NCI-H146 treated with DMSO at 0.1 percent for 48 hours (cell line): ENCODE results near the gene SRSF11.

ENCODE experiments used
- DNase-seq: peaks from one replicate; lab custom pipeline; 2025; ENCODE audit not compliant: unreplicated experiment; lab: John Stamatoyannopoulos, UW

The SRSF11 gene

DNA sequence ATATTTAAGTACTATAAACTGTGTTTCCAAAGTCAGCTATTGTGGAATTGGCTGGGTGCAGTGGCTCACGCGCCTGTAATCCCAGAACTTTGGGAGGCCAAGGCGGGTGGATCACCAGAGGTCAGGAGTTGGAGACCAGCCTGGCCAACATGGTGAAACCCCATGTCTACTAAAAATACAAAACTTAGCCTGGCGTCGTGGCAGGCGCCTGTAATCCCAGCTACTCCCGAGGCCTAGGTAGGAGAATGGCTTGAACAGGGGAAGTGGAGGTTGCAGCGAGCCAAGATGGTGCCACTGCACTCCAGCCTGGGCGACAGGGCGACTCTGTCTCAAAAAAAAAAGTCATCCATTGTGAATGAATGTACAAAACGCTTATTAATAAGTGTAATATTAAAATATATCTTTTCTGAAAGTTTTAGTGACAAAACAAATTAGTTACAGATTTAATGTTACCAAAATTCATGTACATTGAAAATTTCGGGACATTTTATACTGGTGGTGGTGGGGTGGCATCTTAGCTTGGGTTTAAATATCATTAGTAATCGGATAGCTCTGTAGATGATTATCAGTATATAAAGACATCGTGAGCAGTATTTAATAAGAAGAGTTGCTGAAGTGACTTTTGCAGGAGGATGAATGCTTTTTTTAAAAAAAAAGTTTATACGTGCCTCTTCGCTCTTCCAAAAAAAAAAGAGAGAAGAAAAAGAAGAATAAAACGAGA, 503 bp upstream of the SRSF11 start:
- DNase-seq, result no peak

DNA sequence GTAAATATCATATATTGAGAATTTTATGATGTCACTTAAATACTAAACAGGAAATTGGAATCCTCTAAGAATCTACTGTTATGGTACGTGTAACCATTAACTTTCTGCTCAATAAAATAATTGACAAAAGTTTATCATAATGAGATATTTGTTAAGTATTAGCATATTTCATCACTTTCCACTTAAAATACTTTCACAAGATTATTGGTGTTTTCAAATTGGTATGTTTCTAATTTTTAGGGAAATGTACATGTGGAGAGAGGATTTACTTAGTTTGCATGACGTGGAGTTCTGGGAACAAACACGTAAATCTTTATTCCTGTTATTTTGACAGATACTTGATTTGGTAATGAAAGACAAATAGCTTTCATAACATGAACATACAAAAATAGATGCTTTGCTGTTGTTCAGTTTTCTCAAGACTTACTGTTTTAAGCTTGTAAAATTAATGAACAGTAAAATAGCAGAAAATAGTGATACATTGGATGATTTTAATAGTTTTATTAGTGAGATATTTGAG, 1.6 kb downstream of the SRSF11 start:
- DNase-seq, result no peak

DNA sequence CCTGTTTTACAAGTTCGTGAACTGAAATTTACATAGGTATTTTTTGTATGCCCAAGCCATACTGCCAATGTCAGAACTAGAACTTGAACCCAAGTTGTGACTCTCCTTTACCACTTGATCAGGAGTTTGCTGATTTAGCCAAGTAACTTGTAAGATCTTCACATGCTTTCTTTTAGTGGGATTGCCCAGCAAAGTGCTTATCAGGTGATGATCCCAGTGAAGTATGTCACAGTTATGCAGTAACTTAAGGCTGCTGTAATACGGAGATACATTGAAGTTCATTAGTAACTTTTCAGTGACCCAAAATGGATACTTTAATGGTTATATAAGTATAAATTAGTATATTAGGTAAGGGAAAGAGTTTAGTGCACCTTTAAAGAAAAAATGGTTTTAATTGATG, 3.8 kb downstream of the SRSF11 start:
- DNase-seq, result no peak

DNA sequence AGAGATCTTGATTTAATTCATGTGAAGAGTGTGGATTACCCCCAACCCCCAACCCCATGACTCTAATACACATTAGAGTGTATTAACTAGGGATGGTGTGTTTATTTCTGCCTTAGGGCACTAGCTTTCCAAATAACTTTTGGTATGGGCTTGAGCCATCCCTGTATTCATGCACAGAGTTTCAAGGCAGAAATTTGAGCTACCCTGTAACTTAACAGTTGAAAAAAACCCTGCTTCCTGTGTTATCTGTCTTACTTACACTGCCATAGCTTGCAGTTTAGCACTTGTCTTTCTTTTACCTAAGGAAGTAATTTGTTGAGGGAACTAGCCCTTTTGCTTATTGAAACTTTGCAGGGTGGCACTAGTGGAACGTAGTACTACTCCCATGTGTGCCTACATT, 6.3 kb downstream of the SRSF11 start:
- DNase-seq, result no peak

DNA sequence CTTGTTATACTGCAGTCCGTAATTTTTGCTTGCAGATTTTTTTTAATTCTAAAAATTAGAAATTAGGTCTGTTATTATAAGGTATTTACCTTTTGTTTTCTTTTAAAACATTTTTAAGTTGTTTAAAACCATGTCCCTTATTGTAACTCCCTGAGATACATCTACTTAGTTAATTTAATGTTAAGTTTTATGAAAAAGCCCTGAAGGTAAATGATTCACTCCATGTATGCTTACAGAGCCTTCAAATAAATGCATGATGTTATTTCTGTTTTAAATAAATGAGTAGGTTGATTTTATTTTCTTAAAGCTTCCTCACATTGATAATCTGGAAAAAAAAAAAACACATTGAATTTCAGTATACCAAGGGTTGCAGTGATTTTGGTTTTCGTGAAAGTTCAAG, 7.5 kb downstream of the SRSF11 start:
- DNase-seq, result no peak

- DNase-seq, result no peak
Measured at GRCh38 chr1:70231475-70231874, 10.3 kb downstream of the SRSF11 start.

- DNase-seq, result no peak
Measured at GRCh38 chr1:70234733-70235132, 13.6 kb downstream of the SRSF11 start.

DNA sequence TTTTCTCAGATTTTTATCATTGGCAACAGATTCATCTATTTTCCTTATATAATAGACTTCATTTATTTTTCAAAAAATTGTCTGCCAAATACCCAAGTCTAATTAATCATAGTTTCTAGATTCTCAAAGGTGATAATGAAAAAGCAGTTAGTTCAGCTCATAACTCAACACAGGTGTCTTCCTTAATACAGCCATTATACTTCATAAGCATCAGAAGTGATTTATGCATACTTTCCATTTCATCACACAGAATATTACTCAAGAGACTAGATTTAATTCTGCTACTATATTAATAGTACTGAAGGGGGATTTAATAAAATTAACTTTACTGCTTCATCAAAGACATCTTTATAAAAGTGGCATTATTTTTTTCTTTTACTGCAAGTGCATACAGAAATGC, 18.8 kb downstream of the SRSF11 start:
- DNase-seq, result no peak

GRCh38 chr1:70247122-70247521, 25.9 kb downstream of the SRSF11 start:
- no peak for DNase-seq

DNA sequence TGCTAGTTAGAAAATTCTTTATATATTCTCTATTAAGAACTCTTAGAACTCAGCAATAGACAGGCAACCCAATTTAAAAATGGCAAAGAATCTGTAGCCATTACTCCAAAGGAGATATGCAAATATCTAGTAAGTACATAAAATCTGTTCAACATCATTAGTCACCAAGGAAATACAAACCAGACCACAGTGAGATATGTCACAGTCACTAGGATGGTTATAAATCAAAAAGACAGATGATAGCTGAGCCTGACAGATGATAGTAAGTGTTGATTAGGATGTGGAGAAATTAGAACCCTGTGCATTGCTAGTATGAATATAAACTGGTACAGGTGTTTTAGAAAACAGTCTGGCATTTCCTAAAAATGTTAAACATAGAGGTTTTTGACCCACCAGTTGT, 26.6 kb downstream of the SRSF11 start:
- DNase-seq, result no peak

DNA sequence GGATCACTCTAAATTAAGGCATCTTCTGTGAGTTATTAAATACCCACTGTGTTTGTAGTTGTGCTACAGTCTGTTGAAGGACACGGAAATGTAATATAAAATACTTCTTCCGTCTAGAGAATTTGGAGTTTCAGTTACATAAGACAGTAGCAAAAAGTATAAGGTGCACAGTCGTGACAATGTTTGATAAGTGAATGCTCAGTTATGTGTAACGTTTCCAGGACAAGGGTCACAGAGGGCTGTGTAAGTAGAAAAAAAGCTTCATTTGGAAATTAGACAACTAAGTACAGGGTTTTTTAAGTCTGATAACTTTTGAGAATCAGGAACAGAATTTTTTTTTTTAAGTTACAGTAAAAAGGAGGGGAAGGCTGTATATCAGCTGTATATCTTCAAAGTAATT, 27.5 kb downstream of the SRSF11 start:
- DNase-seq, result no peak

DNA sequence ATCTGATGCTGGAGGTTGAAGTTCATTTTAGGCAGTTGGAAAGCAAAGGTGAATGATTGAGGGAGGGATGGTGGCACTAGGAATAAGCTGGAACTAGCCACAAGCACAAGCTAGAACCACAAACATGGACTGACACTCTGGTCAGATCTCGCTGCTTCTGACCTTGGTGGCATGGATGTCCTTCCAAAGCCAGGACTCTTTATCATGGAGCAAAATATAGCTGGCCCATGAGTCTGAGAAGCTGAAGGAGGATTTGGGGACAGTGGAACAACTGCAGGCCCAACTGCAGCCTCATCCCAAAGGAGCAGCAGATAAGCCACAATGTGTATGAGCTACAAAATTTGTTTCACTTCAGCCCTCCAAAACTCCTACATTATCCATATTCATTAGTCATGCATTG, 35.5 kb downstream of the SRSF11 start:
- no peak for DNase-seq

GRCh38 chr1:70264839-70265238, 43.7 kb downstream of the SRSF11 start:
- no peak for DNase-seq

DNA sequence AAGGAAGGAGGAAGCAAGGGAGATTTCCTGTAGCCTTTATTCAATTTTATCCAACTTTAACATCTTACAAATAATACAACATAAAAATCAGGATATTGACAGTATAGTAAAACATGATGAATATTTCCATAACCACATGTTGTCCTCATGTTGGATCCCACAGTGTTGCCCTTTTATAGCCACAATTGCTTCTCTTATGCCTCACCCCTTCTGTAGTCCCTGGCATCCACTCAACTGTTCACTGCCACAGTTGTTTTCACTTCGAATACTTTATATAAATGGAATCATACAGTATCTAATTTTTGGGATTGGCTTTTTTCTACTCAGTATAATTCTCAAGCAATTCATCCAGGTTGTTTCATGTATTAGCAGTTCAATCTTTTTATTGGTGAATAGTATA, 44.8 kb downstream of the SRSF11 start:
- no peak for DNase-seq

- no peak for DNase-seq
Measured at GRCh38 chr1:70277875-70278274, 56.7 kb downstream of the SRSF11 start.

DNA sequence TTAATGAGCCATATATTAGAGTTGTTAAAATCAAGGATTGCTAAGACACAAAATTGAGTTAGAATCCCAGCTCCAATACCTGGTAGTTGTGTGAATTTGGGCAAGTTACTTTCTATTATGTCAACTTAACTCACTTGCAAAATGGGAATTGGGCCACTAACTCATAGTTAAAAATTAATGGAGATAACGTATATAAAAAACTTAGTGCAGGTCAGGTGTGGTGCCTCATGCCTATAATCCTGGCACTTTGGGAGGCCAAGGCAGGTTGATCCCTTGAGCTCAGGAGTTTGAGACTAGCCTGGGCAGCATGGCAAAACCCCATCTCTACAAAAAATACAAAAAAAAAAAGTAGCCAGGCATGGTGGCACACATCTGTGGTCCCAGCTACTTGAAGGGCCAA, 57.5 kb downstream of the SRSF11 start:
- no peak for DNase-seq

DNA sequence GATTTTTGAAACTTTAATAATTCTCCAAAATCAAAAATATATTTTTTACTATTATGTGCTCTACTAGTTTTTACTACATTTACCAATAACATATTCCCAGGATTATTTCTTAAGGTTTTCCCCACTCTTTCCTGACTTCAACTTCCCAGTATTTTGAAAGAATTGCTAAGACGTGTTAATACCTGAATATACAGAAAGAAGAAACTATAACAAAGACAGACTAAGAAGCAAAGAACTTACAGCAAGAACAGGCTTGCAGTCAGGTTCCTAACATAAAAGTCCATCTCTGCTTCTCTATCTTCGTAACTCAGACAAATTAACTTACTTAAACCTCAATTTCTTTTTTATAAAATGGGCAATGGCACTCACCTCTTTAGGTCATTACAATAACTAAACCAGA, 63.2 kb downstream of the SRSF11 start:
- no peak for DNase-seq

GRCh38 chr1:70286453-70286852, 65.3 kb downstream of the SRSF11 start:
- no peak for DNase-seq

DNA sequence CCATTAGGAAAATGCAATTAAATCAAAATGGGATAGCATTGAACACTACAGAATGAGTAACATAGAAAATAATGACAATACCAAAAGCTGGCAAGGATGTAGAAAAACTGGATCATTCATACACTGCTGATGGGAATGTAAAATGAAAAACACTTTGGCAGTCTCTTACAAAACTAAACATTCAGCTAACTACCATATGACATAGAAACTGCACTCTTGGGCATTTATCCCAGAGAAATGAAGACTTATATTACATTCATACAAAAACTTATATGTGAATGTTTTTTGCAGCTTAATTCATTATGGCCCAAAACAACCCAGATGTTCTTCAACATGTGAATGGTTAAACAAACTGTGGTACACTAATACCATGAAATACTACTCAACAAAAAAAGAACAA, 67.0 kb downstream of the SRSF11 start:
- DNase-seq, result no peak

DNA sequence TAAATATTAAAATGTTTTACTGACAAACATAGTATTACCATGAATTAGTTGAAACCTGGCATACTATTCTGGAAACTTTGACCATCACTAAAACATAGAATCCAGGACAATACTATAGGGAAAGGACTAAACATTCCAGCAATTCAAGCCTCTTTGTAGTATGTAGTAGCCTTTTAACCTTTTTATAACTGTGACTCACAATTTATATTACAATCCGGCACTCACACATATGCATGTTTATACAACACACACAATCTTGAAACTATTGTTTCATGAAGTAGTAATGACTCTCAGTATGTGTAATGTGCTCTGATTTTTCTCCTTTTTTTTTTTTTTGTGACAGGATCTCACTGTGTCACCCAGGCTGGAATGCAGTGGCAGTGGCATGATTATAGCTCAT, 69.0 kb downstream of the SRSF11 start:
- no peak for DNase-seq

- DNase-seq, result no peak
Measured at GRCh38 chr1:70293186-70293843, 72.1 kb downstream of the SRSF11 start.

- no peak for DNase-seq
Measured at GRCh38 chr1:70295749-70296148, 74.6 kb downstream of the SRSF11 start.

DNA sequence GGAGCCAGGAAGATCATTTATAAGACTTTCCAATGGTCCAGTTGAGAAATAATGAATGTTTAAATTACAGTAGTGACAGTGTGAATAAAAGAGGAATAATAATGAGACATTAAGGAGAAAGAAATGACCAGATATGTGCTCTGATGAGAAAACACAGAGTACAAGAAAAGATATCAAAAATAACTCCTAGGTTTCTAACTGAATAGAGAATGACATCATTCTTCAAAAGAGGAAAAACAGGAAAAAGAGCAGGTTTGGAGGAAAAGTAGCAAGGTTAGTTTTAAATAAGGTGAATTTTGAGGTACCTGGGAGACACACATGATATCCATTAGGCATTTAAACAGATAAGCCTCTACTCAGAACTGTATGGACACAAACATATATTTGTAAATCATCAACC, 78.3 kb downstream of the SRSF11 start:
- DNase-seq, result no peak
